HG03432 (cell line): ENCODE data around the gene KCND3.
"Not testable (repeated sequence)": the region's sequence is repeated elsewhere in the genome, so short reads cannot be mapped to it uniquely, and the experiment has no call there.

ENCODE experiments used
- ATAC-seq: cut with Tn5 transposase; IDR thresholded peaks from one replicate; pipeline ENCODE4 v1.9.1; 2021; ENCODE audit warnings: mild to moderate bottlenecking, moderate library complexity; ENCODE audit not compliant: unreplicated experiment

The KCND3 gene

GRCh38 chr1:111818546-111818945 lies 170.9 kb downstream of the KCND3 start:
- no peak for ATAC-seq

DNA sequence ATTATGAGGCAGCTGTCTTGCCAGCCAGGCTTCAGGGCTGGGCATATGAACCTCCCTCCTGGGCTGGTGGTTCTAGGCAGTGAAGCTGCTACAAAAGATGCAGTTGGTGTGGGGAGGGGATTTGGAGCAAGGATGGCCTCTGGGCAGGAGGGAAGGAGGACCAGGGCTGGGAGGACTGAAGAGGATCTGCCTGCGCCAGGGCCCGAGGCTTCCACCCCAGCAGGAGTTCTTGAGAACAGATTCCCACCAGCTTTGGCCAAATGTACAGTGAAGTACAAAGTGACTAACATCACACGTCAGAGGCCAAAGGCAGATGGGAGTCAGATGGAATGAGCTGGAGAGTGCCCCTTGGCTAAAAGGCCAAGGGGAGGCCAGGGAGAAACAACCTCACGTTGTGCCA lies 171.4 kb downstream of the KCND3 start:
- ATAC-seq: no peak

DNA sequence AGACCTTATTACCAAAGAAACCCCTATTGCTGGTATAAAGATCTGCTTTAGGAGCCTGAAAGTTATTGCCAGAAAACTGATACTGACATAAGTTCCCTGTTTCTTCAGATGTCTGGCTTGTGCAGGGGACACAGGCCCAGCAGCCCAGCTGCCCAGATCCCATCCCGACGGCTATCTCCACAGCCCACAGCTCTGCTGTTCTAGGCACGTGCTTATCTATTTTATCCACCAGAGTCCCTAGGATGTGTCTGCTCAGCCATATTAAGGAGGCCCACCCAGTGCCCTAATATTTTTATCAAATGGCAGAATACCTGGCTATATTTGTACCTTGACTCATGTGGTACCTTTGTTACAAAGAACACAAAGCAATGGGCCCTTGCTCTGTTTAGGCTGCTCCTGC lies 174.8 kb downstream of the KCND3 start:
- ATAC-seq: no peak

DNA sequence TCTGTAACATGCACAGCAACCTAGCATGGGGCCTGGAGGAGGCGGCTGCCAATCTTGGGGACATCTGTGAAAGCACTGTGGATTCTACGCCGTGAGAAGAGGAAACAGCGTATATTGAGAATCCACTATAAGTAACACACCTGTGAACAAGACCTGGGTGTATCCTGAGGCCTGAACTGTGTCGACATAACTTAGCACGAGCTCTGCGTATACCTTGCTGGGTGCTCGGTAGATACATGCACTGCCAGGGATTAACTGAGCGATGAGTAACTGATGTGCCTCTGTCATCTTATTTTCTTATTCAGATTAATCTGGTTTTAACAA lies 175.2 kb downstream of the KCND3 start:
- ATAC-seq: no peak

DNA sequence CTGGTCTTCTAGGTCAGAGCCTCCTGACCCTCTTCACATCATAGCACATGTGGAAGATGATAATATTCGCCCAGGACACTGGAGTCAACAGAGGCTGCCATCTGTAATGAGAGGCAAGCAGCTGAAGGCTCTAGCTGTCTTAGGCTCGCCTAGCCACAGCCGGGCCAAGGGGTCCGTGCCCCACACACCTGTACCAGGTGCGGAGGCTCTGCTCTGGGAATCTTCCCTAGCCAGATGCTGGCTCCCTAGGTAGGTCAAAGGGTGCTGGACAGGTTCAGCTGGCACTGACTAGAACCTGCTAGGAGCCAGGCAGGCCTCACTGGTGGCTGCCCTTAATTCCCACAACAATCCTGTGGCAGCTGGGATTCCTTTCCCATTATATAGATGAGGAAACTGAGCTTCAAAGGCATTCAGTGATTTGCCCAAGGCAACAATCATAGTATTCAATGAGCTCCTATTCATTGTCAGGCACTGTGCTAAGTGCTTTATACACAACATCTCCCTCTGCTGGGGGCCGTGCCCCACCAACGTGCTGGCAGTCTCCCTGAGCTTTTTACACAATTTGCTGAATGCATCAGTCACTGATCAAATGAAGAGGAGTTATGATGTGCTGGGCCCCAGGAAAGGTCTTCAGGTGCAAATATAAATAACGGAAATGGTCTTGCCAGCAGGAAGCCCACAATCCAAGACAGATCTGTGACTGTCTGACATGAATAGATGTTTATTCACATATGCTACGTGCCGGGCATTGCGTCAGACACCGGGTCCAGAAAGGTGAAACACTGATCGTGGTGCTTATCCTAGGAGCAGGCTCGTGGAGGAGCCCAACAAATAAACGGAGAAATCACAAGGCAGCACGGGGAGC lies 175.8 kb downstream of the KCND3 start:
- no peak for ATAC-seq

GRCh38 chr1:111812306-111812705 lies 177.2 kb downstream of the KCND3 start:
- ATAC-seq: no peak

- no peak for ATAC-seq
Measured at GRCh38 chr1:111811891-111812290, 177.6 kb downstream of the KCND3 start.

GRCh38 chr1:111805251-111805650 lies 184.2 kb downstream of the KCND3 start:
- no peak for ATAC-seq

DNA sequence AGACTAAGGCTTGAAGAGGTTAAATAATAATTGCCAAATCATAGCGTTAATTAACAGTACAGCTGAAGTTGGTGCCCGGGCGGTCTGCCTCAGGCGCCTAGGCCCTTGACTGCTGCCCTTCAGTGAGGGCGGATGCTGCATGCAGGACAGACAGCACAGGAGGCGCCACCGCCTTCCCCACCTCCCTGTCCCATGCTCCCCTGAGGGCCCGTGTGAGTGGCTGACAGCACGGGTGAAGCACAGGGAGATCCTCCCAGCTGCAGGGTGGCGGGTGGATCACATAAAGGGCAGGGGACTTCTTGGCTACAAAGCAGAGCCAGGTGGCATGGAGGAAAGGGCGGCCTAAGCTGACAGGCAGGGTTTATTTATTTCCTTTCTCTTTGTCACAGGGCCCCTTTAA lies 184.7 kb downstream of the KCND3 start:
- no peak for ATAC-seq

DNA sequence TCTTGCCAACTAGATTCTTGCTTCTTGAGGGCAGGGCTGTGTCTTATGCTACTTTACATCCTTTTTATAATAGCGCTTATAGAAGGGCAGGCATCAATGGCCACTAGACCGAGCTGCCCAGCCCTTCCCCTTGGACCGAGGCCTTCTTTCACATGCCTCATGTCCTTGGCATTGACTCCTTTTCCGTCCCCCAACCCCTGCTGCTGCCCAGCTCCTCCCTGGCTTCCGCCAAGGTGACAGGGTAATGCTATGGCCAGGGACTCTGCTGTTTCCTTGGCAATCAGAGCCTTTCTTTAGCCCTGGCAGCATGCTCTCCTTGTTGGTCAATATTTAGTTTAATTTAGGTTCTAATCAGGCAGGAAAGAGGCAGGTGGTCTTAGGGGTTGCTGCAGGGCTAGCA lies 185.5 kb downstream of the KCND3 start:
- no peak for ATAC-seq

GRCh38 chr1:111802984-111803383 lies 186.5 kb downstream of the KCND3 start:
- no peak for ATAC-seq

- ATAC-seq: no peak
Measured at GRCh38 chr1:111802110-111802509, 187.4 kb downstream of the KCND3 start.

DNA sequence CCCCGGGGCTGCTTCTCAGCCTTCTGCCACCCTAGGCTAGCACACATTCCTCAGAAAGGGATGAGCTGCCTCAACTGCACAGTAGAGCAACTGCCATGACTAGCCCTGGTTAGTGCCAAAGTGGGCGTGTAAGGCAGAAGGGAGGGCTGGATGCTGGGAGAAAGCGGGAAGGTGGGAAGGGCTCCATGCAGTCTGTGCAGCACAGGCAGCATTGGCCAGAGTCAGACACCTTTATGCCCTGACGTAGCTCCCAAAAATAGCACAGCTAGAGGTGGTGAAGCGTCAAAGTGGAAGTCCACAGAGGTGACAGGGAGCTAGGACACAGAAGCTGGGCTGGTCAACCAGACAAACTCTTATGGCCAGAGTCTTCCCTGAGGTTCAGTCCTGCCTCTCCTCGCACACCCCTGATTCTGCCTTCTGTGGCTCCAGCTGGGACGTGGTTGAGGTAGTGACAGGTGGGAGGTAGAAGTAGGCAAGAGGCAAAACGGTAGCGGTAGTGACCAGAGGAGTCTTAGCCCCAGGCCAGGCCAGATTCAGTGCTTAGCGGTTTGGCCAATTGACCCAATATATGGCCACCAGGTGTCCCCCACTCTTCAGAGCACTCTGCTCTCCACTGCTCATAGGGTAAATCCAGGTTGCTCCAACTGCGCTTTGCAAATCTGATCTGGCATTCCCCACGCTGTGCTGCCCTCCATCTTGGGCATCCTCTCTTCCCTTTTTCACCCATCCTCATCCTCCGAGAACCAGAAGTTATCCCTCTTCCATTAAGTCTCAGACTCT lies 188.2 kb downstream of the KCND3 start:
- ATAC-seq: no peak

DNA sequence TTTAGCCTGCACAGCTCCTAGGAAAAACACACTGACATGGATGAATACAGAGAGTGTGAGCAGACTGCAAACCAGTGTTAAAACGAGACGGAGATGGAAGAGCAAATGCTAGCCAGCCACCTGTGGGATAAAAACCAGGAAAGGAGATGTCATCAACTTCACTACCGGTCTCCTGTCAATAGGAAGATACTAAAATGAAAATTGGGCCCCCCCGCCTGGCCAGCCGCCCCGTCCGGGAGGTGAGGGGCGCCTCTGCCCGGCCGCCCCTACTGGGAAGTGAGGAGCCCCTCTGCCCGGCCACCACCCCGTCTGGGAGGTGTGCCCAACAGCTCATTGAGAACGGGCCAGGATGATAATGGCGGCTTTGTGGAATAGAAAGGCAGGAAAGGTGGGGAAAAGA lies 189.7 kb downstream of the KCND3 start:
- ATAC-seq: not testable (repeated sequence)

DNA sequence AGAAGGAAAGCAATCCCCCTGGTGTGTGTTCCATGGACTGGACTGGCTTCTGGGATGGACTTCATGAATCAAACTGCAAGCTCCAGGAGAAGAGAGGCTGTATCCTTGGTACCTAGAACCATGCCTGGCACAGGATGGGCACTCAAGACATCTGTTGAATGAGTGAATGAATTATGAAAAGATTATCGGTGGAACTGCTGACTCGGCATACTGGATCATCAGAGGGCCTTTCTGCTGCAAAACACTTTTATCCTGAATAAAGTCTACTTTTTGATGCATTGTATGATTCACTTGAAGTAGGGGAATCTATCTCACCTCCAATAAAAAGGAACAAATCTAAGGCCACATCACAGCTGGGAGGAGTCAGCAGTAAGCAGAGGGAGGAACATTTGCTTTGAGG lies 190.9 kb downstream of the KCND3 start:
- no peak for ATAC-seq

DNA sequence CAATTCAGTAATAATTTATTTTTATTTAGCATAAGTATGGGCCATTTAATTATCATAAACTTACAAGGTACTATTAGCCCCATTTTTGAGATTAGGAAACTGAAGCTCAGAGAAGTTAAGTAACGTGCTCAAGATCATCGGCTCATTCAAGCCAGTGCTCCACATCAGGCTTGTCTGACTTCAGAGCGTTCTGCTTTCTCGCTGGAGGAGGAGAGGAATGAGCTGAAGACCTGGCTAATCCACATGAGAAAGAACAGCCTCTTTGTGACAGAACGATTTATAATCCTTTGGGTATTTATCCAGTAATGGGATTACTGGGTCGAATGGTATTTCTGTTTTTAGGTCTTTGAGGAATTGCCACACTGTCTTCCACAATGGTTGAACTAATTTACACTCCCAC lies 194.1 kb downstream of the KCND3 start:
- ATAC-seq: no peak

DNA sequence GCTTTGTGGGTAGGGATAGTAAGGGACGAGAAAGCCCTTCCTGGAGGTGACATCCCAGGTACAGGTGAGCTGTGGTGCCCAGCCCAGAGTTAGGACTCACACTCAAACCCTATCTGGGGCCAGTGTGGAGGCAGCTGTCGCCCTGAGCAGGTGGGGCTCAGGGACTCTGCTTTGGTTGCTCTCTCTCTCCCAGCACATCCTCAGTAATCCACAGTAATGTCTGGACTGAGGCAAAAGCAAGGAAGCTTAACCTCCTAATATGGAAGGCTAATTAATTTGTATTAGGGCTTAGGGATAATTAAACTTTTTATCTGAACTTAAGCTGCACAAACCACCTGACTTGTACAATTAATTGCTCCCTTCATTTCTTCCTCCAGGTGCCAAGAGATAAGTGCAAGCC lies 195.5 kb downstream of the KCND3 start:
- no peak for ATAC-seq

DNA sequence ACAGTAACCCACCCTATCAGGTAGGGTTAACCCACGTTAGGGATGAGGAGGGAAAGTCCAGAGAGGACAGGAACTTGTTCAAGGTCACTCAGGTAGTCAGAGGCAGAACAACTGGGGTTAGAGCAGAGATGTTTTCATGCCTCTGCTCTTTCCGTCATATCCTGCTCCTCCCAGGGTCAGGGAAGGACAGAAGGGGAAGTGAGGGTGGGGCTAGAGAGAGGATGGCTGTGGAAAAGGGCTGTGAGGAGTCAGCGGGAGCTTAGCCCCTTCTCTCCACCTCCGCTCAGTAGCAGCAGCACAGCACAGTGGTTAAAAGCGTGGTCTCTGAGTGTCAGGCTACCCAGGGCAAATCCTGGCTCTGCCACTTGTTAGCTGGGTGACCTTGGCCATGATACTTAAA lies 197.2 kb downstream of the KCND3 start:
- ATAC-seq: no peak

DNA sequence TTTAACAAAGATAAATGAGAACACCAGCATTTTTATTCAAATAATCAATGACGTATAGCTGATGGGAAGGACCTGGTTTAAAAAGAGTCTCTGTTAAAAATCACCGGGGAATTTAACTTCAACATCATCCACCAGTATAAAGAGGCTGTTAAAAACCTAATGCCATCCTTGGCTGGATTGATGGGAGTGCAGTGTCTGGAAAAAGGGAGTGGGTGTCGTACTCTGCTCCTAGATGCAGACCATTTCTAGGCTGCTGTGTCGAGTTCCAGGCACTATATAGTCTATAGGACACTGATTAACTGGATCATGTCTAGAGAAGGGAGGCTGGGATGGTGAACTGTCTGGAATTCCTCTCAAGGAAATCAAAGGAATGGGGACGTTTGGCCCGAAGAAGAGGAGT lies 197.7 kb downstream of the KCND3 start:
- no peak for ATAC-seq

DNA sequence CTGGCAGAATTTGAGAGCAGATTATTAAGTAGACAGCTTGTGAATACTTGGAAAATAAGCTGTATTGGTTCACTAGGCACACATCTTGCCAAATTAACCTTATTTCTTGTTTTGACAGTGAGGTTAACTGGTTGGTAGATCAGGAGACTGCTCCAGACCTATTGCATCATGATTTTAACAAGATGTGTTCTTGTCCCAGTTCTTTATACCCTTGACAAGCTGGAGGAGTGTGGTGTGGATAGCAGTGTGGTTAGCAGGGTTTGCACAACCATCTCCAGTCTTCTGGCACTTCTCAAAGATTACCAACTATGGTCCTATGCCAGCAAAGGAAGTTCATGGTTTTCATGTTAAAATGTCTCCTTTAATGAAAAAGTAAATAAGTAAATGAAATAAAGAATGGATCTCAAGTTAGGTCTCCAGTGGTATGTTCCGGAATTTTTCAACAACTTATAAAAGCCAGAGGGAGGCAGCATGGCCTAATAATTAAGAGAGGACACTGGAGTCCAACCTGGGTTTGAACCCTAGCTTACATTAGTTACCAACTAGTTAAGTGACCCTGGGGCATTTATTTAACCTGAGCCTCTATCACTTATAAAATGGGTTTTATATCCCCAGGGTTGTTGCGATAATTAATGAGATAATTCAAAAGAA lies 199.7 kb downstream of the KCND3 start:
- no peak for ATAC-seq

DNA sequence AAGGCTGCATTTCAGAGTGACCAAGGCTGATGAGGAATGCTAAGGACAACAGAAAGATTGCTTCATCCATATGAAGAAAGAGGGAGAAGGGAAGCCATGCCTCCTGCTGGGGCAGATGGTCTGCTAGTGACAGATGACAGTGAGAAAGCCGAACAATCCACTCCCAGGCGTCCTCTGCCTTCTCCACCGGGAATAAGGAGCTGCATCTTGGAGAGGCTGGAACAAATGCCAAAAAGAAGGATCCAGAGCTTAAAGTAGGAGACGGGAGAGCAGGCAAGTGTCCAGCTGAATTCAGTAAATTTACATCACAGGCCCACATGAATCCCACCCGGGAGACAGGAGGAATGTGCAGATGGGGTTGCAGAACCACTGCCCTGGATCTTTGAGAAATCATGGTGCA lies 200.3 kb downstream of the KCND3 start:
- no peak for ATAC-seq

DNA sequence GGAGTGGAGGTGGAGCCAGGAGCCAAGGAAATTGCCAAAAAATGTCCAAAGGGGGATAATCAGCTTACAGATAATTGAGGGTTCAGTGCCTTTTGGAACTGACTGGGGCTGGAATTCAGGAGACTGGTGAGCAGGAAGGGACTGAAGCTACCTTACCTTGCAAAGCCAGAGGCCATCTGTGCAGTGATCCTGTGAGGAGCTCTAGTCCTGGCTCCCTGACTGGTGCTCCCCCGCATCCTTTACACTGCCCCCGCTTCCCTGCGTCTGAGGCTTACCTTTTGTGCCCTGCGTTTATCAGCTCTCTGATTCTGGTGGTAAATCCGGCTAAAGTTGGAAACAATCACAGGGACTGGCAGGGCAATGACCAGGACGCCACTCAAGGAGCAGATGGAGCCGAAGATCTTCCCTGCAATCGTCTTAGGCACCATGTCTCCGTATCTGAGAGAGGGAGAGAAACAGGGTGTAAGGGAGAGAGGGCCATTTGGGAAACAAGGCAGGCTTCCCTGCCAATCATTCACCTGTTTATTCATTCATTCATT lies 202.7 kb downstream of the KCND3 start:
- ATAC-seq: no peak
